Measurements from ENCODE around the gene FMN2.

Gene FMN2

GRCh38 chr1:240207073-240207709 is 115.5 kb downstream of the FMN2 start:
- Histone ChIP-seq H3K27me3 (no peaks in the 10 kb centered on the region), H3K9me3 (no peaks in the 10 kb centered on the region), H3K27ac (no peak overlapping the region), H3K36me3 (no peaks in the 10 kb centered on the region), H3K4me3 (ENCODE audit: low read depth in 1 of 2, low read length in 1 of 2) (no peak overlapping the region), H3K4me1 (ENCODE audit: control insufficient read depth in 1 of 2, insufficient read depth in 1 of 2, low read depth in 1 of 2, low read length in 1 of 2) (no peaks in the 10 kb centered on the region)
- TF ChIP-seq CTCF (IDR thresholded peaks at IDR 0.05), result no peak

GRCh38 chr1:240210026-240210425 is 118.3 kb downstream of the FMN2 start:
- no peak for TF ChIP-seq CTCF (IDR thresholded peaks at IDR 0.05)
- H3K9me3 ChIP-seq, result no peaks in the 10 kb centered on the region
- no peaks in the 10 kb centered on the region for H3K36me3 ChIP-seq
- H3K27ac ChIP-seq, result no peak overlapping the region
- no peaks in the 10 kb centered on the region for H3K27me3 ChIP-seq
- no peak overlapping the region for H3K4me3 ChIP-seq (ENCODE audit: low read depth in 1 of 2, low read length in 1 of 2)
- H3K4me1 ChIP-seq (ENCODE audit: control insufficient read depth in 1 of 2, insufficient read depth in 1 of 2, low read depth in 1 of 2, low read length in 1 of 2), result no peaks in the 10 kb centered on the region

DNA sequence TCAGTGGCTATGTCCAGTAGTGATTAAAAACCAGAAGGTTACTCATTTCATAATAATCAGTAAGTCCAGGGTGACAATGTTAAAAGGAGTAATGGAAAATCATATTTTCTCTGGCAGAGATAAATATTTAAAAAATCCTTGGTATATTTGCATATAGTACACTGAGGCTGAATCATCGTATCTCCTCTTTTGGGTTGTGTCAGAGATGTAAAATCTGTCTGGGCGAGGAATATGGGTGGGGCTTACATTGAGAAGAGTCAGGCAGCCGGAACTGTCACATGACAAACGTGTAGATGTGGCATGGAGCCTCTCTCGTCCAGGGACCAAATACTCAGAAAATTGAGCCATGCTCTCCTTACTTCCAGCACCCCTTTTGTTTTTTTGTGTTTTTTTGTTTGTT is 120.9 kb downstream of the FMN2 start:
- Histone ChIP-seq H3K27me3 (no peaks in the 10 kb centered on the region), H3K27ac (no peak overlapping the region), H3K36me3 (no peaks in the 10 kb centered on the region), H3K4me3 (ENCODE audit: low read depth in 1 of 2, low read length in 1 of 2) (no peak overlapping the region), H3K4me1 (ENCODE audit: control insufficient read depth in 1 of 2, insufficient read depth in 1 of 2, low read depth in 1 of 2, low read length in 1 of 2) (no peaks in the 10 kb centered on the region), H3K9me3 (no peaks in the 10 kb centered on the region)
- no peak for TF ChIP-seq CTCF (IDR thresholded peaks at IDR 0.05)

- no peak for TF ChIP-seq CTCF (IDR thresholded peaks at IDR 0.05)
- Histone ChIP-seq H3K9me3 (no peaks in the 10 kb centered on the region), H3K36me3 (no peaks in the 10 kb centered on the region), H3K4me1 (ENCODE audit: control insufficient read depth in 1 of 2, insufficient read depth in 1 of 2, low read depth in 1 of 2, low read length in 1 of 2) (no peaks in the 10 kb centered on the region), H3K27ac (no peak overlapping the region), H3K4me3 (ENCODE audit: low read depth in 1 of 2, low read length in 1 of 2) (no peak overlapping the region), H3K27me3 (no peaks in the 10 kb centered on the region)
Measured at GRCh38 chr1:240217403-240217802, 125.7 kb downstream of the FMN2 start.

- no peak overlapping the region for H3K27ac ChIP-seq
- H3K4me1 ChIP-seq (ENCODE audit: control insufficient read depth in 1 of 2, insufficient read depth in 1 of 2, low read depth in 1 of 2, low read length in 1 of 2), result no peaks in the 10 kb centered on the region
- no peaks in the 10 kb centered on the region for H3K36me3 ChIP-seq
- no peaks in the 10 kb centered on the region for H3K27me3 ChIP-seq
- no peak for TF ChIP-seq CTCF (IDR thresholded peaks at IDR 0.05)
- no peak overlapping the region for H3K4me3 ChIP-seq (ENCODE audit: low read depth in 1 of 2, low read length in 1 of 2)
- no peaks in the 10 kb centered on the region for H3K9me3 ChIP-seq
Measured at GRCh38 chr1:240219104-240219503, 127.4 kb downstream of the FMN2 start.

DNA sequence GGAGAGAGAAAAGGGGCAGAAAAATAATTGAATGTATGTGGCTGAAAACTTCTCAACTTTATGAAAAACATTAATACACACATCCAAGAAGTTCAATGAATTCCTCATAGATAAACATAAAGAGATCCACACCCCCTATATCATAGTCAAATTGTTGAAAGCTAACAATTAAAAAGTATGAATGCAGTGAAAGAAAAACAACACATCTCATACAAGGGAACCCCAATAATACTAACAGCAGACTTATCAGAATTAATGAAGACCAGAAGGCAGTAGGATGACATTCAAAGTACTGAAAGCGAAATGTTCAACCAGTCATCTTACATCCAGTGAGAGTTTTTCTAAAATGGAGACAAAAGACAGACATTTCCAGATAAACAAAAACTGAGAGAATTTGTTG is 134.4 kb downstream of the FMN2 start:
- Histone ChIP-seq H3K4me1 (ENCODE audit: control insufficient read depth in 1 of 2, insufficient read depth in 1 of 2, low read depth in 1 of 2, low read length in 1 of 2) (no peaks in the 10 kb centered on the region), H3K27me3 (no peaks in the 10 kb centered on the region), H3K4me3 (ENCODE audit: low read depth in 1 of 2, low read length in 1 of 2) (no peak overlapping the region), H3K36me3 (no peaks in the 10 kb centered on the region), H3K9me3 (no peaks in the 10 kb centered on the region), H3K27ac (no peak overlapping the region)
- TF ChIP-seq CTCF (IDR thresholded peaks at IDR 0.05), result no peak
